HG03575 (cell line): ENCODE measurements around the gene CARD10.

Source experiments
- ATAC-seq: cut with Tn5 transposase; IDR thresholded peaks from one replicate; pipeline ENCODE4 v1.9.1; 2021; ENCODE audit not compliant: unreplicated experiment, insufficient number of reproducible peaks, low FRiP score; ENCODE audit errors: extremely low read depth

CARD10 gene, protein sequence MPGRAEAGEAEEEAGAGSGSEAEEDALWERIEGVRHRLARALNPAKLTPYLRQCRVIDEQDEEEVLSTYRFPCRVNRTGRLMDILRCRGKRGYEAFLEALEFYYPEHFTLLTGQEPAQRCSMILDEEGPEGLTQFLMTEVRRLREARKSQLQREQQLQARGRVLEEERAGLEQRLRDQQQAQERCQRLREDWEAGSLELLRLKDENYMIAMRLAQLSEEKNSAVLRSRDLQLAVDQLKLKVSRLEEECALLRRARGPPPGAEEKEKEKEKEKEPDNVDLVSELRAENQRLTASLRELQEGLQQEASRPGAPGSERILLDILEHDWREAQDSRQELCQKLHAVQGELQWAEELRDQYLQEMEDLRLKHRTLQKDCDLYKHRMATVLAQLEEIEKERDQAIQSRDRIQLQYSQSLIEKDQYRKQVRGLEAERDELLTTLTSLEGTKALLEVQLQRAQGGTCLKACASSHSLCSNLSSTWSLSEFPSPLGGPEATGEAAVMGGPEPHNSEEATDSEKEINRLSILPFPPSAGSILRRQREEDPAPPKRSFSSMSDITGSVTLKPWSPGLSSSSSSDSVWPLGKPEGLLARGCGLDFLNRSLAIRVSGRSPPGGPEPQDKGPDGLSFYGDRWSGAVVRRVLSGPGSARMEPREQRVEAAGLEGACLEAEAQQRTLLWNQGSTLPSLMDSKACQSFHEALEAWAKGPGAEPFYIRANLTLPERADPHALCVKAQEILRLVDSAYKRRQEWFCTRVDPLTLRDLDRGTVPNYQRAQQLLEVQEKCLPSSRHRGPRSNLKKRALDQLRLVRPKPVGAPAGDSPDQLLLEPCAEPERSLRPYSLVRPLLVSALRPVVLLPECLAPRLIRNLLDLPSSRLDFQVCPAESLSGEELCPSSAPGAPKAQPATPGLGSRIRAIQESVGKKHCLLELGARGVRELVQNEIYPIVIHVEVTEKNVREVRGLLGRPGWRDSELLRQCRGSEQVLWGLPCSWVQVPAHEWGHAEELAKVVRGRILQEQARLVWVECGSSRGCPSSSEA

DNA sequence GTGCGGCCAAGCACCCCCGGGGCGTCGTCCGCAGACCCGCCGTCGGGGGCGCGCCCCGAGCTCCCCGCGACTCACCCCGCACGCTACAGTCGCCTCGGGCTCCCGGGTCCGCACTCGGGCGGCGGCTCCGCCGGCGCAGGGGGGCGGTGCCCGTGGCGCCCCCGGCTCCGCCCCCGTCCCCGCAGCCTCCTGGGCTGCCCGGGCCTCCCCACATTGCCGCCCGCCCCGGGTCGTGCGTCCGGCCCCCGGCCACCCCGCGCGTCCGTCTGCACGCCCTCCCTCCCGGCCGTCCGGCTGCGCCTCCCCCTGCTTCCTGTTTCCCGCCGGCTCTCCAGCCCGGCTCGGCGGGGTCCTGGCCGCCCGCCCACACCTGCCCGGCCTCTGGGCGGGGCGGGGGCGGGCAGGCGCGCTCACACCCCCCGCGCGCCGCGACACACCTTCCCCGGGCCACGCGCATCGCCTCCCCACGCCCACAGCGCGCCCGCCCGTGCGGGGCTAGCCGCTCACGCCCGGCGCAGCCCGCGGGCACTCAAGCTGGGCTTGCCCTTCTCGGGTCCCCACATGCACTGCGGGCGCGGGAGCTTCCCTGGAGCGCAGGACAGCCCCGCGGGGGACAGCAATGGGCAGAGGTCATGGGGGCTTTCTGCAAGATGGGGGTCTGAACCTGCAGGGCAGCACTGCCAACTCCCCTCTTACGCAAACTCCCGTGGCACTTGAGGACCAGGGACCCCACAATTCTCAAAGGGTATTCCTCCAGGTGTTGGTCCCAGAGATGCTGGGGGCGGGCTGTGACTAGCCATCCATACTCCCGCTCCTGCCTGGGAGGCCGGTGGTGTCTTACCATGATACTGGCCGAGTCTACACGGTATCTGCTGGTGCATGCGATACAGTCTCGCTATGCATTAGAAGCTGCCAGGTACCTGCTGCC, at the start of gene CARD10:
TSS of gene CARD10 (minus strand) at position 148 of the 928 bp plus-strand sequence. CDS start 215 bp downstream, outside the sequence.
- no peak for ATAC-seq

DNA sequence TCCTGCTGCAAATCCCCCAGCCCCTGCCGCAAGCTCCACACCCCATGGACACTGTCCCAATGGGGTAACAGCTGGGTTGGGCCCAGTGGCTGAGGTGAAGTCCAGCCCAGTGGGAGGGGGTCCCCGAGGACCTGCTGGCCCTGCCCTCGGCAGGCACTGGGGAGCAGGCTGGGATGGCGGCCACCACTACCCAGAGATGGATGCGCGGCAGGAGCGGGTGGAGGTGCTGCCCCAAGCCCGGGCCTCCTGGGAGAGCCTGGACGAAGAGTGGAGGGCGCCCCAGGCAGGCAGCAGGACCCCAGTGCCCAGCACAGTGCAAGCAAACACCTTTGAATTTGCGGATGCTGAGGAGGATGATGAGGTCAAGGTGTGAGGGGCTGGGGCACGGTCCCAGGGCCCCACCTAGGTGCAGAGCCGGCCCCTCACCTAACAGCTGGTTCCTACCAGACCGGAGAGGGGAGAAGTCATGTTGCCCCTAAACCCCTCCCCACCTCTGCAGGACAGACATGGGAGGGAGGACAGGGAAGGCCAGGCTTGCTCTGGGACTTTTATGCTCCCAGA, 49.3 kb upstream of the CARD10 start:
- ATAC-seq: no peak

DNA sequence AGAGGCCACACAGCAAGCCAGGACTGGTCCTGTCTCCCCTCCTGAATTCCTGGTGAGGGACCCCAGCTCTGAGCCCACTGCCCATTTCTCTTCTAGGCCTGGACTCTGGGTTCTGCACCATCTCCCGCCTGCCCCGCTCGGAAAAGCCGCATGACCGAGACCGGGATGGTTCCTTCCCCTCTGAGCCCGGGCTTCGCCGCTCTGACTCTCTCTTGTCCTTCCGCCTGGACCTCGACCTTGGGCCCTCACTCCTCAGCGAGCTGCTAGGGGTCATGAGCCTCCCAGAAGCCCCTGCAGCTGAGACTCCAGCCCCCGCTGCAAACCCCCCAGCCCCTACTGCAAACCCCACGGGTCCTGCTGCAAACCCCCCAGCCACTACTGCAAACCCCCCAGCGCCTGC, 48.8 kb upstream of the CARD10 start:
- no peak for ATAC-seq

DNA sequence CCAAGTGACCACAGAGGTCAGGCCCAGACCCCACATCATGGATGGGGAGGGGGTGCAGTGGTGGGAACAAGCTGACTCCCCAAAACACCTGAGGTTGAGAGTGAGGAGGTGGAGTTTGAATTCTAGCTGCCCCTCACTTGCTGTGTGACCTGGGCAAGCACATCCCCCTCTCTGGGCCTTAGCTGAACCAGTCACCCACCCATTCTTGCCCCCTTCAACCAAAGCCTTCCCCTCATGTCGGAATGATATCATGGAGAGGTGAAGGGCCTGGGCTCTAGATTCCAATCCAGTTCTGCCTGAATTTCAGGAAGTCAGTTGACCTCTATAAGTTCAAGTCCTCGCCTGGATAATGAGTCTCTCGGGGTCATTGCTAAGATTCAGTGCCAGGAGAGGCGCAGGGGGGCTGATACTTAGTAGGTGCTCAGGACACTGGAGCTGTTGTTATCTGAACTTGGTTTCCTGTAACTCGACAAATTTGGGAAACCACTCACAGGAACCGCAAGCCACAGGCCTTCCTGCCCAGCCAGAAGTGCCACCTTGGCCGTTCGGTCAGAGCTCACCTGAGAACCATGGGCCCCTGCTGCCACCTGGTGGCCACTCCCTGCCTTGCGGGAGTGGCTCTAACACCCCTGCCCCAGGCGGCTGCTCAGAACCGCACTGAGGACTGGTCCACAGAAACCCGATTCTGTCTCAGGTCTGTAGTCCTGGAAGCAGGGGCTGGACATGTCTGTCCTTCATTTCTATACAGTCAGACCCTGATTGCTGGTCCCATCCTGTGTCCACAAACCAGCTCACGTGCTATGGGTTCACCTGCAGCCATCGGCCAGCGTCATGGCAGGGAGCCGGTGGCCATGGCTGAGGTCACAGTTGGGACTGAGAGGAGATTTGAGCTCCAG, 47.9 kb upstream of the CARD10 start:
- ATAC-seq: no peak

DNA sequence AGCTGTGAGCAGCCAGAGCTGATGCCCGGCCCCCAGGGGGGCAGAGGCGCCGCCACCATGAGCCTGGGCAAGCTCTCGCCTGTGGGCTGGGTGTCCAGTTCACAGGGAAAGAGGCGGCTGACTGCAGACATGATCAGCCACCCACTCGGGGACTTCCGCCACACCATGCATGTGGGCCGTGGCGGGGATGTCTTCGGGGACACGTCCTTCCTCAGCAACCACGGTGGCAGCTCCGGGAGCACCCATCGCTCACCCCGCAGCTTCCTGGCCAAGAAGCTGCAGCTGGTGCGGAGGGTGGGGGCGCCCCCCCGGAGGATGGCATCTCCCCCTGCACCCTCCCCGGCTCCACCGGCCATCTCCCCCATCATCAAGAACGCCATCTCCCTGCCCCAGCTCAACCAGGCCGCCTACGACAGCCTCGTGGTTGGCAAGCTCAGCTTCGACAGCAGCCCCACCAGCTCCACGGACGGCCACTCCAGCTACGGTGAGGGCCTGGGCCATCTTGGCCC, 47.2 kb upstream of the CARD10 start:
- ATAC-seq: no peak

DNA sequence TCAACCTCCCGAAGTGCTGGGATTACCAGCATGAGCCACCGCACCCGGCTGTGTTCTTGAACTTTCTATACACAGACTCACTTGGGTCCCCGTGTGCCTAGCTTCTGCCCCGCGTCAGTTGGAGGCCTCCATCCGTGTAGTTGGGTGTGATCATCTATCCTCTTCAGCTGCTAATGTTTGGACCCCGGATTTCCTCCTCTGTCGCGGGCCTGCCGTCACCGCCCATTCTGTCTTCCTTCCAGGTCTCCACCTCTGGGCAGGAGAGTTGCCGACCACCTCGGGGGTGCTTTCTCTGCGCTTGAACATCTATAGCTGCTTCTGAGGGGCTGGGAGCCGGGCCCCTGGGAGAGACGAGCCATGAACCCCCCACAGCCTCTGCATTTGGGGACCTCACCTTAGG, 46.6 kb upstream of the CARD10 start:
- ATAC-seq: no peak

DNA sequence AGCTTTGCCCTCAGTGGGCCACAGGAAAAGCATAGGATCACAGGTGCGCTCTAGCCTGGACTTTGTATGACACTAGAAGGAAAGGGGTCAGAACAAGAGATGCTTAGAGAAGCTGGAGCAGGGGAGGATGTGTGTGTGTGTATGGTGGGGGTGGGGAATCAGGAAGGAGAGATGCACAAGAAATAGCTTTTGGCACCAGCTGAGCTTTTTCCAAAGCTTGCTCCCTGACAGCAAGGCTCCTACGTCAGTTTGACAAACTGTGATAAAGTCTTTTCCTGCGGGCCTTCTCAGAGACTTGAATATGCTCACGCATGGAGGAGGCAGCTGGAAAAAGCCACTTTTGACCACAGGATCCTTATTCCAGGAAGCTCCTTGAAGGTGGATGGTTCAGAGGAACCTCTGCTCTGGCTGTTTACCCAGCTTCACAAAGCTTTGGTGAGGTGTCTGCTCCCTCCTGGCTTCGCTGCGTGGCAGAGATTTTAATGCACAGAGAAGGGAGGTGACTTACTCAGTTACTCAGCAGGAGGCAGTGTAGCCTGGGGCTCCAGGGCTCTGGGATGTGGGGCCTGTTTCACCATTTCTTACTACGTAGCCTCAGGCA, 45.0 kb upstream of the CARD10 start:
- ATAC-seq: no peak

DNA sequence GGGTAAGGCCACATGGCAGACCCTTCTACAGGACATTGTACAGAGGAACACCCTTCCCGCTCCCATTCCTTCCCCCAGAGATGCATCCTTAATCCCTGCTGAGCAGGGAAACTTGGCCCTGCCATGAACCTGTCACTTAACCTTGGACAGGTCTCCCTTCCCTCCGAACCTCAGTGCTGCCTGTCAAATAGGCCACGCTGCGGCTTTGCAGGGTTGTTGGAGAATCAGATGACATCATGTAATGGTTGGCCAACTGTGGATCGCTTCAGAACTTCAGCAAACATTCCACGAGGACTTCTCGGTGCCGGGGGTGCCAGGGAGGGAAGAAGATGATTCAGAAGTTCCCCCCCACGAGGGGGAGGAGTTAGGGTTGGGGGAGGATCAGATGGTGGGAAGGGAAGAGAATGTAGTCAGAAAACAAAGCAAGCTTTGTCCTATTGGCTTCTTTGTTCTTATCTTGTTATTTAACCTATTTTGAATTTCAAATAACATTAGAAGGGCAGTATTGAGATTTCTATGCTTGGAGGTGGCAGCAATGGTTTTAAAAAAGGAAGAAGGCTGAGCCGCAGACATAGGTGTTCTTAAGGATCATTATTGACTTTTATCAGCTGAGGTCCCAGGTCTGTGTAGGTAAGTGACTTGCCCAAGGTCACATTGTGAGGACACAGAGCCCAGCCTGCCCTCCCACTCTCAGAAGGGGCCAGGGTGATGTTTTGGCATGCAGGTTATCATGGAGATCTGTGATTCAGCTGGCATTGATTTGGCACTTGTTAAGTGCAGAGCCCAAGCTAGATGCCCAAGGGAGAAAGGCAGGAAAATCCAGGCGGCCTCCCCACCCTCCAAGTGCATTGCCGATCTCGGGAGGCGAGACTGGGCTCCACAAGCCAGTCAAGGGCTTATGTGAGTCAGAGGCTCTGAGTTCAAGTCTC, 44.2 kb upstream of the CARD10 start:
- ATAC-seq: no peak

DNA sequence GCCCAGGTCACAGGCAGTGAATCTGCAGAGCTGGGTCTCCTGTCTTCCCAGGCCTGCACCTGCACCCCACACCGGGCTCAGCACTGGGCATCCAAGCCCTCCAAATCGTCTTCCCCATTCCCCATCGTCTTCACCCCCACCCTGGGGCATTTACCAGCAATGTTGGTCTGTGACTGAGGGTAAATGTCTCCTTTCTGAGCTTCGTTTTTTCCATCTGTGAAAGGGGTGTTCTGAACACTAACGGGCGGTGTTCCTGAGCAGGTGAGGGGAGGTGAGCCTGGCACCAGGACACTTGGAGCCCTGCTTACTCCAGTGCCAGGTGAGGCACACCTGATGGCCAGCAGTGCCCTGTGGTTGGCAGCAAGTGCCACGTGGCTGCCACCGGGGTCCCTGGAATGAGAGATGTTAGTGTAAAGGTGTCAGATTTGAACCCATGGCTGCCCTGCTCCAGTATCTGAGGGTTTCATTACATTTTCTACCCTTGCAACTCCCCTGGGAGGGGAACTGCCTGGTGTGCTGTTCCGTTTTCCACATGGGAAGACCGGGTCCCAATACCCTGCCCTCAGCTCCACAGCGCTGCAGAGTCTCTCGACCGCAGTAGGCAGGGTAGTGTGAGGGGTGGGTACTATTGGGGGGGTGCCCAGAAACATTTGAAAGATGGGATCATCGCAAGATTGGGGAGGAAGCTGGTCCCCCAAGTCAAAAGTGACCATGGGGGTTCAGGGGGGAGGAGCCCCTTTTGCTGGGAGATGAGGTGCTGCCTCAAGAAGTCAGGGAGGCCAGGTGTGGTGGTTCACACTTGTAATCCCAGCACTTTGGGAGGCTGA, 43.0 kb upstream of the CARD10 start:
- no peak for ATAC-seq

DNA sequence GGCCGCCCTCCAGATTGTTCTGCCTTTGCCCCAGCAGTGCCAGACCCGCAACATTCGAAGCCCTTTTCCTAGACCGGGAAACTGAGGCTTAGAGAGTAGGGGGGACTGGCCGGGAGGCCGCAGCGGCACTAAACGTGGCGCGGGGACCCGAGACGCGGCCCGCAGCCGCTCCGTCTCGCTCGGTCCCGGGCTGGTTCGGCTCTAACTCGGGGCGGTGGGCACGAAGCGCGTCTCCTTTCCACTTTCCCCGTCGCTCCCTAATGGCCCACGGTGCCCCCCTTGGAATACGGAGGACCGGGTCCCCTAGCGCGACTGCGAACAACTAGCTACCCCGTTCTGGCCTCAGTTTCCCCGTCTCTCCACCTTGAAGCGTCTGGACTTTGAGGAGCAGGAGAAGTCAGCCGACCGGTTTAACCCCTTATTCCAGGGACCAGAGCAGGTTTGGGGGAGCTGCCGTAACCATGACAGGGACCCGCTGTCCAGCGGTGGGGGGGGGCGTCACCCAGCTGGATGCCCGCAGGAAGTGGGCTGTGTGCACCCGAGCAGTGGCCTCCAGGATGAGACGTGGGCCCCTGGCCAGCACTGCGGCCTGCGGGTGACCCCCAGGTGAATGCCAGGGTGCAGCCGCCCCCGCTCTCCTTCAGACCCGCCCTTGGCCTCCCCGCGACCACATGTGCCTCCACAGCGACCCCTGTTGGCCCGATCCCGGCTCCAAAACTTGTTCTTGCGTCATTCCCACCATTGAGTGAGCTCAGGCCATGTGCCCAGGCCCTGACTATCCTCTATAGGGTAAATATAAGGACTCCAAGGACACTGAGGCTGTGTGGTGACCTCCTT, 42.2 kb upstream of the CARD10 start:
- no peak for ATAC-seq

DNA sequence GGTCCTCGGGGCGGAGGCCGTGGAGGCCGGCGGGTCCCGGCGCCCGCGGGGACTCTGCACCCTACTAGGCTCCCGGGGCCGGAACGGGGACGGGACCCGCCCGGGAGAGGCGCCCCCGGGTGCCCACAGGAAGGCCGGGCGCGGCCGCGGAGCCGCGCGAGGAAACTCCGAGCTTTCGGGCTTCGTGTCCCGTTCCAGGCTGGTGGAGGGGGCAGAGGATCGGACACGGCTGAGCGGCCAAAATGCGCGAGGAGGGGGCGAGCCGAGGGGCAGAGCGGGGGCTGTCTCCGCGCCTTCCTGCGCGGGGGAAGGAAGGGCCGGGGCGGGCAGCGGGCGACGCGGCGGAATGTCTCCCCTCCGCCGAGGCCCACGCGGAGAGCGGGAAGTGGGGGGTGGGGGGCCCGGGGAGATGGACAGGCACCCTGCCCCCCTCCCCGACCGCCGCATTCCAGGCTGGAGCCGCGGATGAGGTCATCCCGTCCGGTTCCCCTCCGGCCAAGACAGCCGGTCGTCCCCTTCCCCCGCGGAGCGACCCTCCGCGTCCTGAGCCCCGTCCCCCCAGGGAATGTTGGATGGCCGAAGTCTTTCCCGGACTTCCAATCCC, 41.5 kb upstream of the CARD10 start:
- ATAC-seq: no peak

DNA sequence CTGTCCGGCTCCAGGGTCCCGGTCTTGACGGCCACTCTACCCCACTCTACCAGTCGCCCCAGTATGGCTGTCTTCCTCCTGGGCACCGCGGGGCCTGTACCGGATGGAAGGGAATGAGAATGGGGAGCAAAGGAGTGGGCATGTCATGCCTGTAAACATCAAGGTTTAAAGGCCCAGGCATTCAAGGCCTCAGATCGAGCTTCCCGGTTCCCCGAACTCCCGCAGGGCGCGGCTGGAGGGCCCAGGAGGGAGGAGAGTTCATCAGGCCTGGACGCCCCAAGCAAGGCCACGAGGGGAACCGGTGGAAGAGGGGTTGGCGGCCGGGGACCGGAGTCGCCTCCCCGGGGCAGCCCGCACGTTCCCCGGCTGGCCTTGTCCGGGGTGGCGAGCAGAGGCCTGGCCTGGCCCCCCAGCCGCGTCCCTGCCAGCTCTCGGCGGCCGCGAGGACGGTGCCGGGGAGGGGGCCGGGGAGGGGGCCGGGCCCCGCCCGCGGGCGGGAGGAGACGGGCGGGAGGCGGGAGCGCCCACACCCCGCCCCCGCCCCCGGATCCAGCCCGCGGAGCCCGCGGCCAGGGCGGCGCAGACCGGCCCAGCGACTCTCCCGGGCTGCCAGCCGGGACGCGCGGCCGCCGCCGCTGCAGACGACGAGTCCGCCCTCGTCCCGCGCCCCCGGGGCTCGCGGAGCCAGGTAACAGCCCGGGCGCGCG, 40.8 kb upstream of the CARD10 start, which contains the start of gene CDC42EP1:
TSS of gene CDC42EP1 (plus strand) at position 580 of the 707 bp plus-strand sequence. CDS start 5,870 bp downstream, outside the sequence.
- ATAC-seq: no peak

DNA sequence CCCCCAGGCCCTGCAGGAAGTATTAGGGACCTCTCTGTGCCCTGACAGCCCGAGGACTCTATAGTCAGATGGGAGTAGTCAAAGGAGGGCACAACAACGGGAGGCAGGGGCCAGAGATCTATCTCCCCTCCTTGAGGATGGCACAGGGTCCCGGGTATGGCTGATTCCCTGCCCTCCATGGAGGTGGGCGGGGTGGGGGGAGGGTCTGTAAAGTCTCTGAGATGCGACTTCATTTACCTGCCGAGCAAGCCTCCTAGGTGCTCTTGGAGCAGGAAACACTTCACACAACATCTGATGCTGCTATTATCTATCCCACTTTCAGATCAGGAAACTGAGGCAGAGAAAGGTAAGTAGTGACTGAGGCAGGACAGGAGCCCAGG, 40.3 kb upstream of the CARD10 start:
- ATAC-seq: no peak
